ENCODE measurements around the gene SYDE2. TPM values are rescaled to one million over a fixed set of nuclear protein-coding genes. Genes with fewer than 3 reads are reported as not detected.

Gene SYDE2
- total RNA-seq, 1 donor from 2014 or later = 13.1 TPM

GRCh38 chr1:85111695-85112094 lies 89.1 kb downstream of the SYDE2 start:
- Mint-ChIP-seq H3K27me3 (ENCODE audit: low read depth) (peaks cover 7% of the 10 kb centered on the region), H3K36me3 (ENCODE audit: low read depth) (no peaks in the 10 kb centered on the region), H3K4me3 (ENCODE audit: unreplicated experiment) (no peak overlapping the region), H3K9me3 (ENCODE audit: low read depth) (no peaks in the 10 kb centered on the region), H3K27ac (ENCODE audit: unreplicated experiment) (no peak overlapping the region), H3K4me1 (ENCODE audit: low read depth) (no peaks in the 10 kb centered on the region)
- no peak for DNase-seq (ENCODE audit: low spot score)
- TF ChIP-seq CTCF (IDR thresholded peaks at IDR 0.05) = no peak

- Mint-ChIP-seq H3K27ac (ENCODE audit: unreplicated experiment) (no peak overlapping the region), H3K4me3 (ENCODE audit: unreplicated experiment) (no peak overlapping the region), H3K27me3 (ENCODE audit: low read depth) (peaks cover 14% of the 10 kb centered on the region), H3K36me3 (ENCODE audit: low read depth) (no peaks in the 10 kb centered on the region), H3K4me1 (ENCODE audit: low read depth) (no peaks in the 10 kb centered on the region), H3K9me3 (ENCODE audit: low read depth) (no peaks in the 10 kb centered on the region)
- TF ChIP-seq CTCF (IDR thresholded peaks at IDR 0.05) = peak; percentile 93
- DNase-seq (ENCODE audit: low spot score) = no peak
Observed at GRCh38 chr1:85109475-85109874, 91.3 kb downstream of the SYDE2 start.

Small RNA genes within 50 kb of the gene (microRNA-seq; reads per million reads assigned to microRNA genes)
- 2.2 reads per million for gene MIR4423 (ENCODE audit: borderline number of aligned reads)

Other genes with a start within 250 kb of the SYDE2 start
- gene MCOLN2, start 203.9 kb downstream of the SYDE2 start, total RNA-seq = not detected in 3 replicates
- gene MCOLN3, start 152.5 kb downstream of the SYDE2 start, total RNA-seq = 0.21 TPM in 1 of 3 replicates, not detected in the others
- gene C1orf52, start 58.6 kb upstream of the SYDE2 start, total RNA-seq = 27.1 to 31.3 TPM (median 28.0 TPM) in 3 replicates
- gene BCL10, start 75.6 kb upstream of the SYDE2 start, total RNA-seq = 21.9 to 26.5 TPM (median 24.9 TPM) in 3 replicates

All from chondrocyte (in vitro differentiated cells).